Endothelial cell of umbilical vein (primary cell): Measurements from ENCODE around the gene DDX24.

ENCODE experiments used
- CTCF ChIP-seq, 2 donors: IDR thresholded peaks; 1 replicate in 1 of 2; 2 replicates in 1 of 2; pipeline ENCODE4 v1.5.1; 2011; ENCODE audit warnings: low read length in 2 of 2, mild to moderate bottlenecking in 2 of 2, moderate library complexity in 2 of 2, control low read depth in 1 of 2, inconsistent platforms in 1 of 2, low read depth in 1 of 2; ENCODE audit not compliant: insufficient read depth in 1 of 2; ENCODE audit errors: extremely low read depth in 1 of 2
- EZH2 ChIP-seq: IDR thresholded peaks from 2 replicates; pipeline ENCODE4 v1.6.1; 2012; ENCODE audit warnings: borderline replicate concordance, low read depth, mild to moderate bottlenecking, moderate library complexity, low read length, inconsistent platforms; ENCODE audit not compliant: severe bottlenecking
- FOS ChIP-seq: IDR thresholded peaks from 2 replicates; pipeline ENCODE4 v1.6.1; 2011; ENCODE audit warnings: mild to moderate bottlenecking, low read length, moderate library complexity, borderline replicate concordance; ENCODE audit not compliant: insufficient read depth
- GATA2 ChIP-seq: IDR thresholded peaks from 2 replicates; pipeline ENCODE4 v1.7.0; 2011; ENCODE audit warnings: low read depth, mild to moderate bottlenecking, moderate library complexity, mixed read lengths, low read length; ENCODE audit not compliant: insufficient read length, insufficient read depth
- JUN ChIP-seq: IDR thresholded peaks from 2 replicates; pipeline ENCODE4 v1.6.1; 2011; ENCODE audit warnings: borderline replicate concordance, low read depth; ENCODE audit not compliant: insufficient read length, insufficient read depth
- MAX ChIP-seq: IDR thresholded peaks from 2 replicates; pipeline ENCODE4 v1.6.1; 2011; ENCODE audit not compliant: insufficient read depth, insufficient read length
- POLR2A ChIP-seq: IDR thresholded peaks from 2 replicates; pipeline ENCODE4 v1.6.1; 2012; ENCODE audit warnings: low read depth, mild to moderate bottlenecking, control low read depth, low read length
- POLR2AphosphoS5 ChIP-seq: IDR thresholded peaks from 2 replicates; pipeline ENCODE4 v1.6.1; 2012; ENCODE audit warnings: low read depth, mild to moderate bottlenecking, control low read depth, low read length, moderate library complexity; ENCODE audit not compliant: insufficient read depth

GRCh38 chr14:94125659-94126418, 44.8 kb upstream of the DDX24 start:
- TF ChIP-seq CTCF (IDR thresholded peaks at IDR 0.05; ENCODE audit: extremely low read depth in 1 of 2, insufficient read depth in 1 of 2, low read depth in 1 of 2, low read length in 2 of 2) (no peak), POLR2A (no peak), JUN (no peak), EZH2 (no peak), POLR2AphosphoS5 (no peak), GATA2 (no peak), MAX (no peak), FOS (no peak)
